Fibroblast of skin of back (primary cell): ENCODE data around the gene OR1J2.

Experiments used
- DNase-seq: peaks from one replicate; pipeline ENCODE4 v3.0.0-alpha.2; 2013

The OR1J2 gene

DNA sequence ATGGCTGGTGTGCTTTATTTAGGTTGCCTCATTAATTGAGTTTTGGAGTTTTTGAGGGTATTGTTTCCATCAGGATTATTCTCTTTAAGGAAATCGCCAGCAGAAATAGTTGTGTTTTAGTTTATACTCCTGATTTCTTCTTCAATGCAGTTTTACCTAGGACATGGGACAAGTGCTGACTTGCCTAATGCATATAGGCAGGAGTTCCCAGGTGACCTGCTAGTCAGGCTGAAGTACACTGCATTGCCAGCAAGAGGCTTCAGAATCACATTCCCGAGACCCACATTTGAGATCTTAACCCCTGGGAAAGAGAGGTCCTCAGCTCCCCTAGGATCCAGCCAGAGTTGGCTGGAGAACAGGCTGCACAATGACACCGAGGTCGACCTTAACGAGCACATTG is 40.8 kb downstream of the OR1J2 start:
- no peak for DNase-seq

DNA sequence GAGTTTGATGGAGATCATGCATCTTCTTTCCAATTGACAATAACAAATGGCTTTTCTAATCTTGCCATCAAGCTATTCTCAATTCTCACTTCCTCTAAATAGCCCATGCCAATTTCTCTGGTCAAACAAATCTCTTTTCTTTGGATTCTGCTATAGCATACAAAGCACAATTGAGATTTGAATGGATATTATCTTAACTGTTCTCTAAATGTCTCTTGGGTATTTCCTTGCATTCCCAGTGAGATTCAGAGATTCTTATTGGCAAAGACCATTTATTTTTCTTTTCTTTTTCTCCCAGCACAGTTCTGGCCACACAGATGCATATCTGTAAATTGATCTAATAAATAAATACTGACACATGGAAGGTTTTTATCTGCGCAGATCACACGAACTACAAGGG is 42.2 kb downstream of the OR1J2 start, which contains the start of gene OR1N2:
TSS of gene OR1N2 (plus strand) at position 301 of the 400 bp plus-strand sequence. CDS start 100 bp downstream, outside the sequence.
- DNase-seq = no peak
